ENCODE data around the gene AXDND1. TPM values are rescaled to one million over a fixed set of nuclear protein-coding genes. Genes with fewer than 3 reads are reported as not detected.
"Not testable (repeated sequence)": the region's sequence is repeated elsewhere in the genome, so short reads cannot be mapped to it uniquely, and the experiment has no call there.

AXDND1 gene
- polyA plus RNA-seq, 1 donor (not counting 4 experiments of a cell fraction or from before 2014, with no cell fraction given) = 0.04 TPM

GRCh38 chr1:179418706-179419105 lies 52.9 kb downstream of the AXDND1 start:
- H3K36me3 ChIP-seq (ENCODE audit: control insufficient read depth in 2 of 2, extremely low read depth in 1 of 2, insufficient read depth in 2 of 2, low read length in 2 of 2); H3K9me1 ChIP-seq (ENCODE audit: control insufficient read depth, extremely low read depth, insufficient read depth, low read length); dilution Hi-C loops (cut with MboI; ENCODE audit: extremely low pct_ligation_motif_present, low sequenced_read_pairs); H3K4me2 ChIP-seq (ENCODE audit: control insufficient read depth, extremely low read depth, insufficient read depth, low read depth, low read length); FAIRE-seq; H3K27ac ChIP-seq (ENCODE audit: control insufficient read depth, insufficient read depth, low read length); H3K4me3 ChIP-seq (ENCODE audit: control insufficient read depth in 2 of 3, extremely low read depth in 1 of 3, insufficient read depth in 2 of 3, low read depth in 1 of 3, low read length in 3 of 3); H2AFZ ChIP-seq (ENCODE audit: control insufficient read depth, low read length); H3K9me3 ChIP-seq (ENCODE audit: control insufficient read depth, low read depth, low read length); H4K20me1 ChIP-seq (ENCODE audit: control insufficient read depth, extremely low read depth, insufficient read depth, low read length); H3K27me3 ChIP-seq (ENCODE audit: control insufficient read depth, extremely low read depth, insufficient read depth, low read length); H3K4me1 ChIP-seq (ENCODE audit: control insufficient read depth, extremely low read depth, insufficient read depth, low read length); H3K9ac ChIP-seq (ENCODE audit: control insufficient read depth, extremely low read depth, insufficient read depth, low read length); H3K79me2 ChIP-seq (ENCODE audit: control insufficient read depth, insufficient read depth, low read length); DNase-seq (ENCODE audit: low read depth, low spot score): not testable (repeated sequence)

GRCh38 chr1:179424610-179425009 lies 58.8 kb downstream of the AXDND1 start:
- Histone ChIP-seq H2AFZ (ENCODE audit: control insufficient read depth, low read length) (no peak overlapping the region), H4K20me1 (ENCODE audit: control insufficient read depth, extremely low read depth, insufficient read depth, low read length) (no peaks in the 10 kb centered on the region), H3K4me1 (ENCODE audit: control insufficient read depth, extremely low read depth, insufficient read depth, low read length) (no peaks in the 10 kb centered on the region), H3K27ac (ENCODE audit: control insufficient read depth, insufficient read depth, low read length) (no peak overlapping the region), H3K4me3 (ENCODE audit: control insufficient read depth in 2 of 3, extremely low read depth in 1 of 3, insufficient read depth in 2 of 3, low read depth in 1 of 3, low read length in 3 of 3) (no peak overlapping the region), H3K9ac (ENCODE audit: control insufficient read depth, extremely low read depth, insufficient read depth, low read length) (no peak overlapping the region), H3K4me2 (ENCODE audit: control insufficient read depth, extremely low read depth, insufficient read depth, low read depth, low read length) (no peak overlapping the region), H3K79me2 (ENCODE audit: control insufficient read depth, insufficient read depth, low read length) (no peaks in the 10 kb centered on the region), H3K36me3 (ENCODE audit: control insufficient read depth in 2 of 2, extremely low read depth in 1 of 2, insufficient read depth in 2 of 2, low read length in 2 of 2) (no peaks in the 10 kb centered on the region), H3K9me1 (ENCODE audit: control insufficient read depth, extremely low read depth, insufficient read depth, low read length) (no peaks in the 10 kb centered on the region), H3K27me3 (ENCODE audit: control insufficient read depth, extremely low read depth, insufficient read depth, low read length) (no peaks in the 10 kb centered on the region), H3K9me3 (ENCODE audit: control insufficient read depth, low read depth, low read length) (no peaks in the 10 kb centered on the region)
- DNase-seq (ENCODE audit: low read depth, low spot score) = no peak
- dilution Hi-C loops (cut with MboI; ENCODE audit: extremely low pct_ligation_motif_present, low sequenced_read_pairs) = no loop called here
- no peak for FAIRE-seq
- TF ChIP-seq CTCF (optimal IDR thresholded peaks at IDR 0.05 in 1 of 3, IDR thresholded peaks at IDR 0.05 in 1 of 3, conservative IDR thresholded peaks at IDR 0.05 in 1 of 3; ENCODE audit: extremely low read depth in 1 of 3, insufficient read depth in 2 of 3, low read length in 3 of 3) = no peak
- TF ChIP-seq EZH2 (IDR thresholded peaks at IDR 0.05; ENCODE audit: low read length) = no peak

GRCh38 chr1:179425186-179425585 lies 59.4 kb downstream of the AXDND1 start:
- FAIRE-seq = no peak
- Histone ChIP-seq H4K20me1 (ENCODE audit: control insufficient read depth, extremely low read depth, insufficient read depth, low read length) (no peaks in the 10 kb centered on the region), H3K9me1 (ENCODE audit: control insufficient read depth, extremely low read depth, insufficient read depth, low read length) (no peaks in the 10 kb centered on the region), H3K4me3 (ENCODE audit: control insufficient read depth in 2 of 3, extremely low read depth in 1 of 3, insufficient read depth in 2 of 3, low read depth in 1 of 3, low read length in 3 of 3) (no peak overlapping the region), H3K36me3 (ENCODE audit: control insufficient read depth in 2 of 2, extremely low read depth in 1 of 2, insufficient read depth in 2 of 2, low read length in 2 of 2) (no peaks in the 10 kb centered on the region), H3K27ac (ENCODE audit: control insufficient read depth, insufficient read depth, low read length) (no peak overlapping the region), H3K9me3 (ENCODE audit: control insufficient read depth, low read depth, low read length) (no peaks in the 10 kb centered on the region), H3K4me1 (ENCODE audit: control insufficient read depth, extremely low read depth, insufficient read depth, low read length) (no peaks in the 10 kb centered on the region), H2AFZ (ENCODE audit: control insufficient read depth, low read length) (no peak overlapping the region), H3K79me2 (ENCODE audit: control insufficient read depth, insufficient read depth, low read length) (no peaks in the 10 kb centered on the region), H3K27me3 (ENCODE audit: control insufficient read depth, extremely low read depth, insufficient read depth, low read length) (no peaks in the 10 kb centered on the region), H3K4me2 (ENCODE audit: control insufficient read depth, extremely low read depth, insufficient read depth, low read depth, low read length) (no peak overlapping the region), H3K9ac (ENCODE audit: control insufficient read depth, extremely low read depth, insufficient read depth, low read length) (no peak overlapping the region)
- dilution Hi-C loops (cut with MboI; ENCODE audit: extremely low pct_ligation_motif_present, low sequenced_read_pairs) = no loop called here
- TF ChIP-seq CTCF (optimal IDR thresholded peaks at IDR 0.05 in 1 of 3, IDR thresholded peaks at IDR 0.05 in 1 of 3, conservative IDR thresholded peaks at IDR 0.05 in 1 of 3; ENCODE audit: extremely low read depth in 1 of 3, insufficient read depth in 2 of 3, low read length in 3 of 3) (no peak), EZH2 (IDR thresholded peaks at IDR 0.05; ENCODE audit: low read length) (no peak)
- DNase-seq (ENCODE audit: low read depth, low spot score) = no peak

All from keratinocyte (primary cell).